HL-60 (cell line): ENCODE measurements around the gene KCNJ12.
"Not testable (repeated sequence)": the region's sequence is repeated elsewhere in the genome, so short reads cannot be mapped to it uniquely, and the experiment has no call there.

Source experiments
- DNase-seq, 2 experiments: peaks; one replicate each; pipeline ENCODE4 v3.0.0-alpha.2; 2010 to 2020; ENCODE audit warnings: low read depth in 1 of 2, low spot score in 1 of 2
- H3K27ac ChIP-seq: fragments of 250-450 bp; sonication (Bioruptor Pico); replicated peaks from 2 replicates; pipeline ENCODE4 v1.5.1; 2020; ENCODE audit warnings: mild to moderate bottlenecking, moderate library complexity
- H3K27me3 ChIP-seq: fragments of 250-450 bp; sonication (Bioruptor Pico); 2 replicates; pipeline ENCODE4 v1.5.1; 2021; ENCODE audit warnings: mild to moderate bottlenecking, moderate library complexity; ENCODE audit not compliant: insufficient read depth, poor library complexity, severe bottlenecking
- H3K4me3 ChIP-seq: replicated peaks from 2 replicates; pipeline ENCODE4 v1.5.1; 2011; ENCODE audit warnings: mild to moderate bottlenecking, control low read depth, low read length; ENCODE audit not compliant: insufficient read depth
- GABPA ChIP-seq: IDR thresholded peaks from 2 replicates; pipeline ENCODE4 v1.6.1; 2012; ENCODE audit warnings: low read depth
- POLR2AphosphoS5 ChIP-seq: IDR thresholded peaks from 2 replicates; pipeline ENCODE4 v1.6.1; 2012; ENCODE audit warnings: low read depth
- REST ChIP-seq: IDR thresholded peaks from 2 replicates; pipeline ENCODE4 v1.6.1; 2012; ENCODE audit warnings: low read depth; ENCODE audit not compliant: insufficient replicate concordance
- SPI1 ChIP-seq: IDR thresholded peaks from 2 replicates; pipeline ENCODE4 v1.6.1; 2012; ENCODE audit warnings: low read depth, mild to moderate bottlenecking, borderline replicate concordance
- TF ChIP-seq, protein P1 (sequence below): IDR thresholded peaks from one replicate; pipeline ENCODE4 v1.5.1; 2011; ENCODE audit warnings: low read length, control low read depth, inconsistent platforms; ENCODE audit not compliant: insufficient read depth

Gene KCNJ12

GRCh38 chr17:21445091-21445650 lies 69.0 kb downstream of the KCNJ12 start:
- no peak overlapping the region for H3K4me3 ChIP-seq
- no peaks in the 10 kb centered on the region for H3K27me3 ChIP-seq
- TF ChIP-seq SPI1, result no peak
- TF ChIP-seq GABPA, result no peak
- H3K27ac ChIP-seq, result no peak overlapping the region
- DNase-seq, result no peak

- H3K27me3 ChIP-seq, H3K4me3 ChIP-seq, DNase-seq, H3K27ac ChIP-seq: not testable (repeated sequence)
These were observed 71.4 kb downstream of the KCNJ12 start for GRCh38 chr17:21447552-21447951.

DNA sequence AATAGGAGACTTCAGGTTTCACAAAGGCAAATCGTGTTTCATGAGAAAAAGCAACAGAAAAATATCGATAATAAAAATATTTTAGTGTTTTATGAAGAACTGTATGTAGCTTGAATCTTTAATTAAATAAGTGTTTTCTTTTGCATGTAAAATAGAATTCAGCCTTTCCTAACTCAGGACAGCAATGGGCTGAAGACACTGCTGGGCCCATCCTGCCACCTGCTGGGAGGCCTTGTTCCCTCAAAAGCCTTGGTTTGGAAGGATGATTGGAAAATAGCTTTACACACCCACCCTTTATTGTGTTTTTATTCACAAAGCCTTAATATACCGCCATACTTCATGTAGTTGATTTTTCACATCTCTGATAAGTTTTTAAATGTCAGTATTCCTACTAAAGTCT lies 73.7 kb downstream of the KCNJ12 start:
- not testable (repeated sequence) for H3K4me3 ChIP-seq, H3K27ac ChIP-seq, DNase-seq, H3K27me3 ChIP-seq

DNA sequence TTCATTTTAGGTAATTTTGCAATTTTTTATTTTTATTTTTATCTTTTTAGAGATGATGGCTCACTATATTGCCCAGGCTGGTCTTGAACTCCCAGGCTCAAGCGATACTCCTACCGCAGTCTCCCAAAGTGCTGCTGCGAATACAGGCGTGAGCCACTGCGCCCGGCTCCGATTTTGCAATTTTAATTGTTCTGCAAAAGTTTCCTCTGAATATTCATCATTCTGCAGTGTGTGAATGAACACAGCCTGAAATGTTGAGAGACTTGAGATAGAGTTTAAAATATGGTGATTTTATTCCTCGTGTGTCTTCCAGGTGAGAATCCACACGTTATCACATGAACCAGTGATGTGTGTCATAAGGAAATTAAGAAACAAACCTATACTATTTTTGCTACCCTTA lies 75.8 kb downstream of the KCNJ12 start:
- no peak for DNase-seq
- Histone ChIP-seq H3K27ac (no peak overlapping the region), H3K4me3 (no peak overlapping the region), H3K27me3 (no peaks in the 10 kb centered on the region)
- TF ChIP-seq, protein P1, sequence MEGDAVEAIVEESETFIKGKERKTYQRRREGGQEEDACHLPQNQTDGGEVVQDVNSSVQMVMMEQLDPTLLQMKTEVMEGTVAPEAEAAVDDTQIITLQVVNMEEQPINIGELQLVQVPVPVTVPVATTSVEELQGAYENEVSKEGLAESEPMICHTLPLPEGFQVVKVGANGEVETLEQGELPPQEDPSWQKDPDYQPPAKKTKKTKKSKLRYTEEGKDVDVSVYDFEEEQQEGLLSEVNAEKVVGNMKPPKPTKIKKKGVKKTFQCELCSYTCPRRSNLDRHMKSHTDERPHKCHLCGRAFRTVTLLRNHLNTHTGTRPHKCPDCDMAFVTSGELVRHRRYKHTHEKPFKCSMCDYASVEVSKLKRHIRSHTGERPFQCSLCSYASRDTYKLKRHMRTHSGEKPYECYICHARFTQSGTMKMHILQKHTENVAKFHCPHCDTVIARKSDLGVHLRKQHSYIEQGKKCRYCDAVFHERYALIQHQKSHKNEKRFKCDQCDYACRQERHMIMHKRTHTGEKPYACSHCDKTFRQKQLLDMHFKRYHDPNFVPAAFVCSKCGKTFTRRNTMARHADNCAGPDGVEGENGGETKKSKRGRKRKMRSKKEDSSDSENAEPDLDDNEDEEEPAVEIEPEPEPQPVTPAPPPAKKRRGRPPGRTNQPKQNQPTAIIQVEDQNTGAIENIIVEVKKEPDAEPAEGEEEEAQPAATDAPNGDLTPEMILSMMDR, result no peak
- TF ChIP-seq GABPA (no peak), SPI1 (no peak), POLR2AphosphoS5 (no peak), REST (no peak)

GRCh38 chr17:21452377-21453143 lies 76.4 kb downstream of the KCNJ12 start:
- TF ChIP-seq GABPA (peak; percentile 79), SPI1 (peak; percentile 93), REST (no peak), POLR2AphosphoS5 (peak; percentile 46; the same call in 1 of the 2 replicates)
- TF ChIP-seq, protein P1, result peak; percentile 10
- no peak overlapping the region for H3K27ac ChIP-seq
- no peaks in the 10 kb centered on the region for H3K27me3 ChIP-seq
- no peak overlapping the region for H3K4me3 ChIP-seq
- DNase-seq, result peak; percentile 59 to 84
